HG02678 (cell line): ENCODE data around the gene SMAP2.

Experiments used
- ATAC-seq: cut with Tn5 transposase; IDR thresholded peaks from one replicate; pipeline ENCODE4 v1.9.1; 2021; ENCODE audit warnings: mild to moderate bottlenecking, moderate library complexity; ENCODE audit not compliant: unreplicated experiment

SMAP2 gene

DNA sequence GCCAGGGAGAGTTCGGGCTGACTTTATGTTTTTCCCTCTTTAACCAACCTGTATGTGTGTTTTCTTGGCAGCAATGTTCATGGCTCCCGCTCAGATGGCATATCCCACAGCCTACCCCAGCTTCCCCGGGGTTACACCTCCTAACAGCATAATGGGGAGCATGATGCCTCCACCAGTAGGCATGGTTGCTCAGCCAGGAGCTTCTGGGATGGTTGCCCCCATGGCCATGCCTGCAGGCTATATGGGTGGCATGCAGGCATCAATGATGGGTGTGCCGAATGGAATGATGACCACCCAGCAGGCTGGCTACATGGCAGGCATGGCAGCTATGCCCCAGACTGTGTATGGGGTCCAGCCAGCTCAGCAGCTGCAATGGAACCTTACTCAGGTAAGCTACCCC lies 43.2 kb downstream of the SMAP2 start:
- ATAC-seq, result no peak

DNA sequence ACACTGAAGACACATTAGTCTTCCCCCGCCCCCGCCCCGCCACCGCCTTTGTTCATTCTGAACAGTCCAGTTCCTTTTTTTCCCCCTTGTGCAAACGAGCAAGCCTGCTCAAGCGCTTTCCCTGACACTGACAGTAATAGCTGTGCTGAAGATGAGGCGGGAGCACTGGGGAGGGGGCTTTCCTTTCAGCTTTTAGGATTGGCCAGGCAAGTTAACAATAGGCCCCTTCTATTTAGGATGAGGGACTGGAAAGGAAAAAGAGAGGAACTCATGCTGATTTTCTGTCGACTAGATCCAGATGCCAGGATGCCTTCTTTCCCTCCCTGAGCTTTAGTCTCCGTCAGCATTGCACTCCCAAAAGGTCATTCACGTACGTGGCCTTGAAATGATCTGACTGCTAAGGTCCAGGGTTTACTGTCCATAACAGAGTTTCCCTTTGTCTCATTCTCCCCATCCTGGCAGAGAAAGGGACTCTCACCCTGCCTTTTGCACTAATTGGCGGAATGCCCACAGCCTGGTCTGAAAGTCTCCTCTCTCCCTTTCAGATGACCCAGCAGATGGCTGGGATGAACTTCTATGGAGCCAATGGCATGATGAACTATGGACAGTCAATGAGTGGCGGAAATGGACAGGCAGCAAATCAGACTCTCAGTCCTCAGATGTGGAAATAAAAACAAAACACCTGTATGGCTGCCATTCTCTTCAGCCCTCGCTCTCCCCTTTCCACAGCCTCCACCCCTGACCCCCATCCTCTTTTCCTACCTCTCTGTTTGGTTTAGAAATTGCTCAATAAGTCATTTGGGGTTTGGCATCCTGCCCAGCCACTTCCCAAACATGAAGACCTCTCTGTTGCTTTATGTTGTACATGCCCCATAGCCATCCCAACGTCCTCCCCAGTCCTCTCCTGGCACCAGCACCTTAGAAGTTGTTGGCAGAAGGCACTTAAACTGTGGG lies 48.2 kb downstream of the SMAP2 start:
- ATAC-seq, result no peak

DNA sequence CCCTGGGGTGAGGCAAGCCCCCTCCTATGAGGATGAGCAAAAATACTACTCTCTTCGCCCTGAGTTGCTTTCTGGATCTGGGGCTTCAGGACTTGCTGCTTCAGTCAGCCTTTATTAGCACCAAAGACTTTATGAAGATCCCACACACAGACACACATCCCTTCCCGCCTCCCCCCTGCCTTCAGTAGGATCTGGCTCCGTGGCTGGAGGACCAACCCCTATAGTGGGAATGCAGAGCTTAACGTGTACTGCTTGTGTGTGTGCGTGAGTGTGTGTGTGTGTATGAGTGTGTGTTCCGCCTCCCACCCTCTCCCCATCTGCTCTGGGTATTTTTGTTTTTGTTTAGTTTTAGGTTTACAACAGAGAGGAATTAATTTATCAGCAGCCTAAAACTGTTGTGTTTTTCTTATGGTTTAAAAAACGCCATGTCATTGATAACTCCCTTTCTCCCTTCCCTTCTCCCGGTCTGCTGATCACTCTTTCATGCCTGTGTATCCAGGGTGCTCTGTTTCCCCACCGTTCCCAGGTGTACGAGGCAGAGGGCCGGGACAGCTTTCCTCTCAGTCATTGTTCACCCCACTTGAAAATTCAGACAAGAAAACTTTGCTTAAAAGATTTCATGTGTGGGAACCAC lies 49.2 kb downstream of the SMAP2 start:
- no peak for ATAC-seq

DNA sequence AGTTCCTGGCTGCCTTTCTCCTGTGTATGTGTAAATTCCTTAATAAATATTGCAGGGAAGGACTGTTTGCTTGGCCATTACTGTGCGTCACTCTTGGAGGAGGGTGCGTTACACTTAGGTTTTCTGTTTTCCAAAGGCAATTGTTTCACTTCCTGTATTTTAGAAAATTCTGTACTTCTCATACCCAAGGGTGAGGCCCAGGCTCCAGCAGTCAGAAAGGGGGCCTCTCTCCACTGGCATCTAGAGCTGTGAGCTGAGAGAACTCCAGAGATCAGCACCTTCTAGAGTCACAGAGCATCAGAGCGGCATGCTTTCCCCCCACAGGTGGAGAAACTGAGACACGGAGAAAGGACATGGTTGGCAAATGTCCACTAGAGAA lies 49.7 kb downstream of the SMAP2 start:
- no peak for ATAC-seq

DNA sequence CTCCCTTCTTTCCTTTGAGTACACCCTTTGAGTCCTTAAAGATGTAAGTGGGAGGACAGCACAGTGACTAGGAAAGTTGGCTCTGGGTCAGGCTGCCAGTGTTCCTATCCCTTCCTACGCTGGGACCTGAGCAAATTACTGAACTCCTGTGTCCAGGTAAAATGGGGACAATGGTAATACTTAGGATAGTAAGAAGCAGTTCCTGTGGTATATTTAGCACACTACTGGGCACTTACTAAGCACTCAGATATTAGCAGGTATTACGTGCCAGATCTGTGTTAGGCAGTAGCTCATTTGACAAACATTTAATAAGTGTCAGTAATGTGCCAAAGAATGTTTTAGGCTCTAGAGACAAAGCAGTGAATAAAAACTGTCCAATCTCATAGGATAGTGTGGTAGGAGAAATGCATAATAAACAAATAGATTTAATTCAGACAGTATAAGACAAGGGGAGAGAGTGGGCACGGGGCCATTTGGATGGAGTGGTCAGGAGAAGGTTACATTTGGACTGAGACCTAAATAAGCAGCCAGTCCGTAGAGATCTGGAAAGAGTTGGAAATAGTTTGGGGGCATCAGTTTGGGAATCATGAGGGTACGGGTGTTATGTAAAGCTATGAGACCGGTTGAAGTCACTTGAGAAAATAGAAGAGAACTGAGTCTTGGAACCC lies 50.6 kb downstream of the SMAP2 start:
- no peak for ATAC-seq

DNA sequence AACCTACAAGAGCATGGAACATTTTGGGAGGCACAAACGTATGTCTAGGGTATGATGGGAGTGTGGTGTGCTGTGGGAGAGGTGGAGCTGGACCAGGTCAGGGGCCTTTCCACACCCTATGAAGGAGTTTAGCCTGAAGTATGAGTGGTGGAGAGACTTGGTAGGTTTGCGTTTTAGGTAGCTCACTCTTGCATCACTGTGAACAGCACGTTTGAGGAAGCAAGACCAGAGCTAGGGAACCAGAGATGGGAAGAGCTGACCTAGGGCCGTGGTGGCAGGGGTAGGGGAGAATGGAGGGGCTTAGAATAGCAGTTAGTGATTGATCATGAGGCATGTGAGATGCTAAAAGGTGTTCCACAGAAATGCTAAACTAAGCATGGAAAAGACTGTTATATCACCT lies 51.7 kb downstream of the SMAP2 start:
- ATAC-seq, result no peak

DNA sequence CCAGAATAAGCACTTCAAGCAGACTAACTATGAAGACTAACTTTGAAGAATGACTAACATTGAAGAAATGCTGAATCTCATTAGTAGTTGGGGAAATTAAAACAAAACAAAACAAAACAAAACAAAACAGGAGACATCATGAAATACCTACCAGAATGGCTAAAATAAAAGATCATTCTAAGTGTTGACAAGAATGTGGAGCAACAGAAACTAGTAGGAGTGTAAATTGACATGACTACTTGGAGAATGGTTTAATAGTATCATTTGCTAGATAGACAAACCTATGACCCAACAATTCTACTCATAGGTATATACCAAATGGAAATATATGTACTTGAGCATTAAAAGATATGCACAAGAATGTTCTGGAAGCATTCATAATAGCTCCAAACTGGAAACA lies 57.9 kb downstream of the SMAP2 start:
- no peak for ATAC-seq

DNA sequence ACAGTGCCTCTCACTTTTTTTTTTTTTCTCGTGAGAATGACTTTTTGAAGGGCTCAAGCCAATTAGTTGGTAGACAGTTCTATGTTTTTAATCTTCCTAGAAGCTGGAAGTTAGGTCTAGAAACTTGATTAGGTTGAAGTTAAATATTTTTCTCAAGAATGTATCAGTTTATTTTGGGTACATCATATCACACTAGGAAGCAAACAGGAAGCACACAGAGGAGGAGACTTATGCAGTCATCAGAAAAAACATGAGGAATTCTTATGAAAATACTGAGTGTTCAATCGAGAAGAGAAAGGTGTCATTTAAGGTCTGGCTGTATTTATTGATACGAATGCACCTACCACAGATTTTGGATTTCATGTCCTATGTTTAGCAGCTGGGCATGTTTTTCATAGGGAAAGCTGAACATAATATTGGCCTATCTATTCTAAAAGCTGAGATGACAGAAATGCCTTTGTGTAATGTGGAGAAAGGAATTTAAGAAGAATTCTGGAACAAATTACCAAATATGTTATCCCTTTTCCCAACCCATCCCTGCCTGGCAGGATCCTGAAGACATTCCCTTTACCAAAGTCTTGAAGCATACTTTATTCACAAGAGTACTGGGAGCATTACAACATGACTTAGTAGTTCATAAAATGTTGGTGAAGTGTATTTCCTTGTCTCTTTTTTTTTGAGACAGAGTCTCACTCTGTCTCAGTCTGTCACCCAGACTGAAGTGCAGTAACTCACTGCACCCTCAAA lies 59.3 kb downstream of the SMAP2 start:
- no peak for ATAC-seq

DNA sequence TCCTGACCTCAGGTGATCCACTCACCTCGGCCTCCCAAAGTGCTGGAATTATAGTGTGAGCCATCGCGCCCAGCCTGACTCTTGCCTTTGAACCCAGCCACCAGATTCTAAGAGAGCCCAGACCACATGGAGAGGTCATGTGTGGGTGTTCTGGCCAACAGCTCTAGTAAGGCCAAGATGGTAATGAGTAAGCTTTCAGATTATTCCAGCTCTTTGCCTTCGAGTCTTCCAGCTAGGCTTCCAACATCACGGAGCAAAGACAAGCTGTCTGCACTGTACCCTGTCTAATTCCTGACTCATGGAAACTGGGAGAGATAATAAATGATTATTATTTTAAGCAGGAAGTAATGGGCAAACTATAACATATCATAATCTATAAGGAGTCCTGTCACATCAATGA lies 61.9 kb downstream of the SMAP2 start:
- no peak for ATAC-seq

DNA sequence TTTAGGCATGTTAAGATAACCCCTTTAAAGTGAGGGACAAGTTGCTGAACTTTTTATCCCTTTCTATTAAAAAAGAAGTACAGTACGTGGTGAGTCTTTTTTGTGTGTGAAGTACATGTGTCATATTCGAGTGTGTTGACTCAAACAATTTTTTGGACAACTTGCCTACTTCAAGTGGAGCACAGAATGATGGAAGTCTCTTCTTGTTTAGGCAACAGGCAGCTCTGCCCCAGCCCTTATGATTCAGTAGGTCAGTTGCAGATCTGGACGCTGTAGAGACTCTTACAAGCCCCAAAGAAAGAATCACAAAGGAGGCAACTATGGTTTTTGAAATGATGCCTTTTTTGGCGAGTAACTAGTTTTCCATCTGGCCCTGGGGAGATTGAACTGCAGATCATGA lies 62.3 kb downstream of the SMAP2 start:
- ATAC-seq, result no peak

DNA sequence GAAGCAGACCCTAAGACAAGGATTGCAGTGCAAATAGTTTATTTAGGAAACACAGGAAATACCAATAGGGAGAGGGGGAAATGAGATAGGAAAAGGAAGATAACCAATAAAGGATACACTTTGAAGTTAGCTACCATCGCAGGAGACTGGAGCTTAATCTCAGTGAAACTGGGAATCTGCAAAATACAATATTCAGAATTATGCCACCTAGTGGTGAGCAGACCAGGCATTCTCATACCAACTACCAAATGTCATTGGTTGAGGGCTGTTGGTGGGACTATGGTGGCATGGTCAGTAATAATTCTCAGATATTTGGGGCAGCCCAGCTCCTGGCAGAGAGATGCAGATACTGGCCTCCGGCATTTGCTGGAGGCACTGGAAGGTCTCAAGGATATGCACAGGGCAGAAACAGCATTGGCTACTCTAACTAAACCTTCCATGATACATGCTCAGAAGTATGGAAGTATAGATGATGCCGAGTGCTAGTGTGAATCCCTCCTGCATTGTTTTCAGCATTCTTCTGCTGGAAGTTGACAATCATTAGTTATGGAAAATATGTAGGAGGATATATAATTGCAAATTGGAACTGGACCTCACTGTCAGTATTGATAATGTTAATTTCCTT lies 65.0 kb downstream of the SMAP2 start:
- ATAC-seq, result no peak

DNA sequence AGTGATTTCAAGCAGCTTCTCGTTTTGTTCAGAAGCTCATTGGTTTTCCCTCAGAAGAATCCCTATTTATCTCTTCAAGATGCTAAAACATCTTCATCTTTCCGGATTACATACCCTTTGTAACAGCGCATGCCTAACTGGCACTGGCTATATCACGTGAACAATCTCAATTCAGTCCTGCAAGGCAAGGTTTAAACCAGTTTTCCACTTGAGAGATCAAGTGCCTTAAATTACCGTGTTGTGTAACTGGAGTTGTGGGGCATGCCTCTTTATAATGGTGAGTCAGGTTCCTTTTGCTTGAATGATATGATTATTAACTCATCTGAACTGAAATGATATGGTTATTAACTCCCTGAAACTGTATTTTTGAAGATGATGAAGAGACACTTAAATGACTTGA lies 65.7 kb downstream of the SMAP2 start:
- ATAC-seq, result no peak

DNA sequence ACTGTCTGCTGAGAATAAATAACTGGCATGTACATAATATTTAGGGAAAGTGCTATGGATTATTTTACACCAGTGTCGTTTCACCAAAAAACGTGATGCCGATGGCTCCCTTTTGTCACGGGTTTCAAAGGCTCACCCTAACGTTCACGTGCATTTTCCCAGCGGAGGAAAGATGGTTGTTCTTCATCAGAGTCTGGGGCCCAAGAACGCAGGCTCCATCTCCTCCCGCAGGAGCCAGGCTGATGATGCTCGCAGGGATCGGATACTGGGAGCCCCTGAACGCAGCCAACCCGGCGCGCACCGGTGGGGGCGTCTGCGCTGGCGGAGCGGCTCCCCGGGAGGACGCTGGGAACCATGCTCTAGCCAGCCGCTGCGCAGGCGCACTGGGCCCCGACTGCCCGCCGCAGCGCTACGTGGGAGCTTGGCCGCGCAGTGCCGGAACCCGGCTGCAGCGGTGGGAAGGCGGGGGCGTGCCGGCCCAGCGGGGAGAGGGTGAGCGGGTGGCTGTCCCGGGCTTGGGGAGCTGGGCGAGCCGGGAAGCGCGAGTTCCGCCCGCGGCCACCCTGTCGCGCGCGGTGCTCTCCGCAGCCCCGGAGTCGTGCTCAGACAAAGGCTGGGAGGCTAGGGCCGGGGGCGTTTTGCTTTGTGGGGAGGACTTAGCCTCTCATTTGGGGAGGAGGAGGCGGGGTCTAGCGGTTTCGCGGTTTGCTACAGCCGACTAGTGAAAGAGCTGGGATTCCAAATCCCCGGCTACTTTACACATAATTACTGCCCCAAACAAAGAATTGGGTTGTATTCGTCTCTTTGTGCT lies 76.4 kb downstream of the SMAP2 start, which contains the start of gene ZFP69B:
Gene ZFP69B, plus strand, starts transcription at position 793 of the 811 bp plus-strand sequence. CDS start 486 bp downstream, outside the sequence.
- ATAC-seq, result peak; percentile 85

DNA sequence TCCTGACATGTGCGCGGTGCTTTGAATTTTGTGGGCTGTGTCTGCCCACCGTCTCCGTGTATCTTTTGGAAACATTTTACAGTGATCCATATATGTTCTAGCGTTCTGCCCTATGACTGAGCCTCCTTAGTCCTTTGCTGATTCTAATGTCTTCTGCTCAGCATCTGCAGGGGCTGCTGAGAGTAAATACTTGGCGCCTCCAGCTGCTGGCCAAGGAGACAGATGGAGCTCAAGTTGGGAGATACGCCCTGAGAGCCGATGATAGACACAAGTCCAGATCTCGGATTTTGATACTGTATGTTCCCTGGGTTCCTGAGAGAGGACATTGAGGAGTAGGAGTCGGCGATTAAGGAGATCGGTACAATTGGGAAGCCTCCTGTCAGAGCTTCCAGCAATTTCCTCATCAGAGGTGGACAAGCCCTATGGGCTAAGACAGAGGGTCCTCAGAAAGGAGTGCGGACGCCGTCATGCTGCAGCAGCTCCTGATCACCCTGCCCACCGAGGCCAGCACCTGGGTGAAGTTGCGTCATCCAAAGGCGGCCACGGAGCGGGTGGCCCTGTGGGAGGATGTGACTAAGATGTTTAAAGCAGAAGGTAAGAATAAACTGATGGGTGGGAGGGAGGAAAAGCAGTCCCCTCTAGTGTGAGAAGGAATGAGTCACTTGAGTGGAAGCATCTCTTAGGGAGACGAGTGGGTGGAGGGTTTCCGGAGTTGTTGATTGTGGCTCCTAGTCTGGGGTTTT lies 77.1 kb downstream of the SMAP2 start:
- peak; percentile 26 for ATAC-seq

DNA sequence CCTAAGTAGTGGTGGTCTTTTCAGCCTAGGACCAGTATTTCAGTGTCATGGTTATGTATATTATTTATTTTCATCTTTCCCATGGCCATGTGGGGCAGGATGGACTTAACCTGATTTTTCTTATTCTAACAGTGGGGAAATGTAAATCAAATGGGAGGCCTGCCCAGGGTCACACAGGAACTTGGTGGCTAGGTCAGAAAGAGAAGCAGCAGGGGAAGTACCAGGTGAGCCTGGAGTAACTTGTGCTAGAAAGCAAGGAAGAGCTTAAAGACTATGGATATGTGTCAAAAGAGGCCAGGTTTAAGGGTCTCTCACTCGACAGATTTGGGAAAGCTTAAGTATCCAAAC lies 77.7 kb downstream of the SMAP2 start:
- no peak for ATAC-seq

DNA sequence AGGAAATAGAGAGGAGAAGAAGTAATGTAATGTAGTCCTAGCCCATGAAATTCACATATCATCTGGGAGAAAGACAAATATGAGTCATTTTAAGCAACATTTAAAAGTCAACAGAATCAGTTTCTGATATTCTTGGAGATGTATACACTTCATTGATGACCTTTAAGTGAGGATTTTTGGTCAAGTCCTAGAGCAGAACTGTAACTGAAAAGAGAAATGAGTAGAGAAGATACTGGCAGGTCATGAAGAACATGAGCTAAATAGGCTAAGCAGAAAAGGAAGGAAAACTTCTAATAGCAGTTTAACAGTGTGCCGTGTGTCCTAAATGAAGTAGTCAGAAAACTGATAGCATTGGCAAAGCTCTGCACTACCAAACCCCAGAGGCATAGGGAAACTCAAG lies 81.3 kb downstream of the SMAP2 start:
- no peak for ATAC-seq

DNA sequence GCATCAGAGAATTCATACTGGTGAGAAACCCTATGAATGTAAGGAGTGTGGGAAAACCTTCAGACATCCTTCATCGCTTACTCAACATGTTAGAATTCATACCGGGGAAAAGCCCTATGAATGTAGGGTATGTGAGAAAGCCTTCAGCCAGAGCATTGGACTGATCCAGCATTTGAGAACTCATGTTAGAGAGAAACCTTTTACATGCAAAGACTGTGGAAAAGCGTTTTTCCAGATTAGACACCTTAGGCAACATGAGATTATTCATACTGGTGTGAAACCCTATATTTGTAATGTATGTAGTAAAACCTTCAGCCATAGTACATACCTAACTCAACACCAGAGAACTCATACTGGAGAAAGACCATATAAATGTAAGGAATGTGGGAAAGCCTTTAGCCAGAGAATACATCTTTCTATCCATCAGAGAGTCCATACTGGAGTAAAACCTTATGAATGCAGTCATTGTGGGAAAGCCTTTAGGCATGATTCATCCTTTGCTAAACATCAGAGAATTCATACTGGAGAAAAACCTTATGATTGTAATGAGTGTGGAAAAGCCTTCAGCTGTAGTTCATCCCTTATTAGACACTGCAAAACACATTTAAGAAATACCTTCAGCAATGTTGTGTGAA lies 89.5 kb downstream of the SMAP2 start:
- ATAC-seq, result no peak

DNA sequence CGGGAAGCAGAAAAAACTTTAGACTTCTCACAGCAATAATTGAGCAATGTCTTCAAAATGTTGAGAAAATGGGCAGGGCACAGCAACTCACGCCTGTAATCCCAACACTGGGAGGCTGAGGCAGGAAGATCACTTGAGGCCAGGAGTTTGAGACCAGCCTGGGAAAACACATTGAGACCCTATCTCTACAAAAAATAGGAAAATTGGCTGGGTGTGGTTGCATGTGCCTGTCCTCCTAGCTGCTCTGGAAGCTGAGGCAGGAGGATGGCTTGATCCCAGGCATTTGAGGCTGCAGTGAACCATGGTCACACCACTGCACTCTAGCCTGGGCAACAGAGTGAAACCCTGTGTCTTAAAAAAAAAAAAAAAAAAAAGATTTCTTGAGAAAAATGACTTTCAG lies 95.8 kb downstream of the SMAP2 start:
- ATAC-seq, result no peak
